Pons (tissue), 1 donor: ENCODE measurements around the gene DUSP1.

Source experiments
- DNase-seq: peaks from one replicate; pipeline ENCODE4 v3.0.0-alpha.2; 2016; ENCODE audit warnings: low spot score

Gene DUSP1

GRCh38 chr5:172743112-172743959 is 27.7 kb downstream of the DUSP1 start:
- DNase-seq, result no peak

GRCh38 chr5:172741206-172741582 is 29.8 kb downstream of the DUSP1 start:
- no peak for DNase-seq

- DNase-seq, result no peak
These were observed 30.4 kb downstream of the DUSP1 start for GRCh38 chr5:172740428-172741205.

GRCh38 chr5:172739375-172739774 is 31.6 kb downstream of the DUSP1 start:
- DNase-seq, result no peak

- DNase-seq, result no peak
These were observed 34.4 kb downstream of the DUSP1 start for GRCh38 chr5:172736508-172737135.

- DNase-seq, result no peak
These were observed 35.7 kb downstream of the DUSP1 start for GRCh38 chr5:172735141-172735831.

- DNase-seq, result no peak
These were observed 37.0 kb downstream of the DUSP1 start for GRCh38 chr5:172733974-172734346.

GRCh38 chr5:172733131-172733973 is 37.6 kb downstream of the DUSP1 start:
- no peak for DNase-seq

GRCh38 chr5:172732201-172732865 is 38.7 kb downstream of the DUSP1 start:
- DNase-seq, result no peak

GRCh38 chr5:172731680-172732074 is 39.3 kb downstream of the DUSP1 start:
- DNase-seq, result no peak

- no peak for DNase-seq
These were observed 39.9 kb downstream of the DUSP1 start for GRCh38 chr5:172730981-172731679.

GRCh38 chr5:172730222-172730621 is 40.8 kb downstream of the DUSP1 start:
- DNase-seq, result no peak

- no peak for DNase-seq
These were observed 41.4 kb downstream of the DUSP1 start for GRCh38 chr5:172729588-172729987.

GRCh38 chr5:172728481-172729241 is 42.3 kb downstream of the DUSP1 start:
- DNase-seq, result no peak

- DNase-seq, result no peak
These were observed 43.4 kb downstream of the DUSP1 start for GRCh38 chr5:172727551-172727950.

GRCh38 chr5:172726966-172727365 is 44.0 kb downstream of the DUSP1 start:
- DNase-seq, result no peak

- DNase-seq, result no peak
These were observed 45.2 kb downstream of the DUSP1 start for GRCh38 chr5:172725785-172726184.

GRCh38 chr5:172725273-172725672 is 45.7 kb downstream of the DUSP1 start:
- DNase-seq, result no peak
